GM12873 (cell line): ENCODE data around the gene RPH3AL.

Experiments used
- CTCF ChIP-seq: IDR thresholded peaks from 2 replicates; pipeline ENCODE4 v1.5.1; 2012; ENCODE audit warnings: low read depth, mild to moderate bottlenecking, moderate library complexity, low read length, control low read depth; ENCODE audit not compliant: insufficient read depth; ENCODE audit errors: missing control alignments

Gene RPH3AL

GRCh38 chr17:247767-248166 lies 104.8 kb downstream of the RPH3AL start:
- TF ChIP-seq CTCF: no peak

GRCh38 chr17:246851-247421 lies 105.7 kb downstream of the RPH3AL start:
- TF ChIP-seq CTCF: no peak

- TF ChIP-seq CTCF: no peak
These were observed 106.4 kb downstream of the RPH3AL start for GRCh38 chr17:246226-246625.

- TF ChIP-seq CTCF: no peak
These were observed 107.0 kb downstream of the RPH3AL start for GRCh38 chr17:245611-246010.

GRCh38 chr17:245020-245419 lies 107.6 kb downstream of the RPH3AL start:
- TF ChIP-seq CTCF: no peak

GRCh38 chr17:238964-239259 lies 113.7 kb downstream of the RPH3AL start:
- no peak for TF ChIP-seq CTCF

- no peak for TF ChIP-seq CTCF
These were observed 114.3 kb downstream of the RPH3AL start for GRCh38 chr17:238071-238963.
